Measurements from ENCODE around the gene S100A16.

S100A16 gene

GRCh38 chr1:153573351-153573750 is 39.6 kb downstream of the S100A16 start:
- no peak for TF ChIP-seq CTCF (IDR thresholded peaks at IDR 0.05)
- no peaks in the 10 kb centered on the region for H3K9me3 ChIP-seq
- peaks cover 41% of the 10 kb centered on the region in 2 experiments for H3K4me1 ChIP-seq (ENCODE audit: control insufficient read depth in 1 of 2, insufficient read depth in 1 of 2, low read depth in 1 of 2, low read length in 1 of 2)
- peak overlapping the region; percentile 74 for H3K27ac ChIP-seq
- H3K36me3 ChIP-seq = no peaks in the 10 kb centered on the region
- H3K4me3 ChIP-seq (ENCODE audit: low read depth in 1 of 2, low read length in 1 of 2) = peak overlapping the region in 1 of 2 experiments; percentile 26
- peaks cover 11% of the 10 kb centered on the region for H3K27me3 ChIP-seq

- peak overlapping the region; percentile 74 for H3K27ac ChIP-seq
- no peak overlapping the region for H3K4me3 ChIP-seq (ENCODE audit: low read depth in 1 of 2, low read length in 1 of 2)
- H3K36me3 ChIP-seq = no peaks in the 10 kb centered on the region
- no peaks in the 10 kb centered on the region for H3K9me3 ChIP-seq
- peaks cover 3% of the 10 kb centered on the region for H3K27me3 ChIP-seq
- peaks cover 49% of the 10 kb centered on the region in 2 experiments for H3K4me1 ChIP-seq (ENCODE audit: control insufficient read depth in 1 of 2, insufficient read depth in 1 of 2, low read depth in 1 of 2, low read length in 1 of 2)
- TF ChIP-seq CTCF (IDR thresholded peaks at IDR 0.05) = peak; percentile 28
Observed at GRCh38 chr1:153572569-153573015, 40.3 kb downstream of the S100A16 start.

- Histone ChIP-seq H3K4me1 (ENCODE audit: control insufficient read depth in 1 of 2, insufficient read depth in 1 of 2, low read depth in 1 of 2, low read length in 1 of 2) (peaks cover 51 to 53% of the 10 kb centered on the region in 2 experiments), H3K4me3 (ENCODE audit: low read depth in 1 of 2, low read length in 1 of 2) (no peak overlapping the region), H3K27me3 (no peaks in the 10 kb centered on the region), H3K27ac (peak overlapping the region; percentile 74), H3K36me3 (no peaks in the 10 kb centered on the region), H3K9me3 (no peaks in the 10 kb centered on the region)
- no peak for TF ChIP-seq CTCF (IDR thresholded peaks at IDR 0.05)
Observed at GRCh38 chr1:153571706-153572105, 41.2 kb downstream of the S100A16 start.

GRCh38 chr1:153570874-153571273 is 42.1 kb downstream of the S100A16 start:
- Histone ChIP-seq H3K27me3 (no peaks in the 10 kb centered on the region), H3K9me3 (no peaks in the 10 kb centered on the region), H3K4me3 (ENCODE audit: low read depth in 1 of 2, low read length in 1 of 2) (no peak overlapping the region), H3K36me3 (no peaks in the 10 kb centered on the region), H3K4me1 (ENCODE audit: control insufficient read depth in 1 of 2, insufficient read depth in 1 of 2, low read depth in 1 of 2, low read length in 1 of 2) (peaks cover 59 to 62% of the 10 kb centered on the region in 2 experiments), H3K27ac (no peak overlapping the region)
- no peak for TF ChIP-seq CTCF (IDR thresholded peaks at IDR 0.05)

GRCh38 chr1:153569465-153569864 is 43.5 kb downstream of the S100A16 start:
- Histone ChIP-seq H3K27ac (no peak overlapping the region), H3K4me3 (ENCODE audit: low read depth in 1 of 2, low read length in 1 of 2) (no peak overlapping the region), H3K27me3 (no peaks in the 10 kb centered on the region), H3K9me3 (no peaks in the 10 kb centered on the region), H3K4me1 (ENCODE audit: control insufficient read depth in 1 of 2, insufficient read depth in 1 of 2, low read depth in 1 of 2, low read length in 1 of 2) (peaks cover 67 to 69% of the 10 kb centered on the region in 2 experiments), H3K36me3 (no peaks in the 10 kb centered on the region)
- no peak for TF ChIP-seq CTCF (IDR thresholded peaks at IDR 0.05)

Measured in neutrophil (primary cell).